ENCODE measurements around the gene SEPSECS.

The SEPSECS gene

DNA sequence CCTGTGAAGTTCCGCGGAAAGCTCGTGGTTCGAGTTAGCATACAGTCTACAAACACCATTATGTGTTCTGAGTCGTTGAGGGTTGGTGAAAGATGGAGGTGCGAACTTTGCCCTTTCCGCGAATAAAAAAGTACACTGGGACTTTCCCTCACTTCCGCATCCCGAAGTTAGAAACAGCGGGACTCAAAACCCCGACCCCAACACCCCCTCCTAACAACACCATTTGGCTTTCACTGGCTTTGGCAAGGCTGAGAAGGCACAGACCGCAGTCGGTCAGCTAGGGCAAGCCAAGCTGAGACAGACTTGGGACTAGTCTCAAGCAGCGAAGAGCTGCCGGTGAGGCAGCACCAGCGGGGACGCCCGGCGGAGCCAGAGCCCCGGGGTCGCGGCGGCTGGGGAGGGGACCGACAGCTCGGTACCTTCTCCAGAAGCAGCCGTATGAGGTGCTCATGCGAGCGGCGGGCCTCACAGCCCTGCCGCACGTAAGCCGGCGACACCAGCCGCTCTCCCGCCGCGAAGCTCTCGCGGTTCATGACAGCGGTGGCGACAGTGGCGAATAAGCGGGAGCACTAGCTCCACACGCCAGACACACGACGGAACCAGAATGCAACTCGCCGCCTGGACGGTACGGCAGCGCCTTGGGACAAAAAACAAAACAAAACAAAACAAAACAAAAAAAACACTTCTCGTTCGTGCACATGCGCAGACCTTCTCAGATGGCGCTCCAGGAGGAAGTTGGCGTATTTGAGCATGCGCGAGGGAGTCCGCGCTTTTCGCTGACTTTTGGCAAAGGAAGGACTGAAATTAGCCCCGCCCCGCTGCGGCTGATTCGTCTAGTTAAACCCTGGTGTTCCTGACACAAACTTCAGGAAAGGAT, at the start of gene SEPSECS:
TSS of gene SEPSECS (minus strand) at position 613 of the 877 bp plus-strand sequence. CDS start at position 533, 80 bp downstream.
- peak; percentile 98 for DNase-seq

- DNase-seq: no peak
Observed at GRCh38 chr4:25209702-25210101, 49.5 kb upstream of the SEPSECS start.

DNA sequence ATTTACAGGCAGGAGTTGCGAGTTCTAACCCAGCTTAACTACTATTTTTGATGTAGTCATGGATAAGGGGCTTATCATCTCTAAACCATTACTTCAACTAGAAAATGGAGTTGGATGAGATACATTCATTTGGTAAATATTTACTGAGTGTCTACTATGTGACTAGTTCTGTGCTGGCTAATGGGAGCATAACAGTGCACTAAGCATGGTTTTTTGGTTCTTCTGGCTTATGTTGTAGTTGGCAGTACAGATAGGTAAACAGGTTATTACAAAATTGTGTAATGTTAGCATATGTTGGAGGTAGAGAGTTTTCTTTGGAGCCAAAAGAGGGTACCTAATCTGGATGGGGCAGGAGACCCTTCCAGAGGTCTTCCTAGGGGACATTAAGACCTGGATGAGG, 47.7 kb upstream of the SEPSECS start:
- DNase-seq: no peak

DNA sequence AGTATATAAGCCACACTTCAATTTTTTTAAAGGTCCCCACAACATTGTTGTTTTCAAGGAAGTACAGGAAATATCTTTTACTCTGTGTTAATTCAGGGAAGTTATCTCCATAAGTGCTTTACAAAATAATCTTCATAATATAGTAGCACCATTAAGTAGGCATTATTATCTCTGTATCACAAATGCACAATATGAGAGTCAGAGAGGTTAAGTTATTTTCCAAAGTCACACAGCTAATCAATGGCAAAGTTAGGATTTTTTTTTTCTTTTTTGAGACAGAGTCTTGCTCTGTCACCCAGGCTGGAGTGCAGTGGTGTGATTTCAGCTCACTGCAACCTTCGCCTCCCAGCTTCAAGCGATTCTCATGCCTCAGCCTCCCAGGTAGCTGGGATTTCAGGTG, 38.5 kb upstream of the SEPSECS start:
- DNase-seq: no peak

DNA sequence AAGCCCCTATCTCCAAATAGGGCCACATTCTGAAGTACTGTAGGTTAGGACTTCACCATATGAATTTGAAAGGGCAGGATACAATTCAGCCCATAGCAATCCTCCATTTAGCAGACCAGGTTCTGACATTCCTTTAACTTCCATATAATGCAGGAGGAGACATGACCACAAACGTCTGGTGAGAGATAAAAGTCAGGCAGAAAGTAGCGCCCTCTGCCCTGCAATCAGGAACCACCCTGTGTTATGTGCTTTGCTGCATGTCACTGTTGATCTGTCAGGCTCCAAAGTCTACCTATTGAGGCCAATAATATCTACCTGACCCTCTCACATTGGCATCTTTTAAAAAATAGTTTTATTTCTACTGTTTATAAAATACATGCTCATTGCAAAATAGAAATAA, 30.2 kb upstream of the SEPSECS start:
- no peak for DNase-seq

GRCh38 chr4:25184056-25184455, 23.8 kb upstream of the SEPSECS start:
- no peak for DNase-seq

GRCh38 chr4:25182937-25183336, 22.7 kb upstream of the SEPSECS start:
- no peak for DNase-seq

GRCh38 chr4:25180524-25181131, 20.4 kb upstream of the SEPSECS start:
- peak; percentile 55 for DNase-seq

GRCh38 chr4:25178838-25179261, 18.6 kb upstream of the SEPSECS start:
- DNase-seq: no peak

DNA sequence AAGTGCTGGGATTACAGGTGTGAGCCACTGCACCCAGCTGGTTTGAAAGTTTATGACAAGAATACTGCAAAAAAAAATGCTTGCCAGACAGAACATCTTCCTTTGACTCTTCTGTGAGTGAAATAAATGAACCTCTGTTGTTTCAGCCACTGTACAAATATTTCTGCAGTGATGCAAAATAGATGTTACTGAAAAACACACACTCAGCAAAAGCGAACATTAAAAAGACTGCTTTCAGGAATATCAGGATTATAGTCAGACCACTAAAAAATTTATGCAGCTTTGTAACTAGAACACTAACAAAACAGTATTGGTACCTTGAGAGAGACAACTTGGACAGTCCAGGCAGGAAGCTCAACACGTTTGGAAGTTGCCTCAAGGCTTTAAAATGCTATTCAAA, 16.9 kb upstream of the SEPSECS start:
- DNase-seq: no peak

DNA sequence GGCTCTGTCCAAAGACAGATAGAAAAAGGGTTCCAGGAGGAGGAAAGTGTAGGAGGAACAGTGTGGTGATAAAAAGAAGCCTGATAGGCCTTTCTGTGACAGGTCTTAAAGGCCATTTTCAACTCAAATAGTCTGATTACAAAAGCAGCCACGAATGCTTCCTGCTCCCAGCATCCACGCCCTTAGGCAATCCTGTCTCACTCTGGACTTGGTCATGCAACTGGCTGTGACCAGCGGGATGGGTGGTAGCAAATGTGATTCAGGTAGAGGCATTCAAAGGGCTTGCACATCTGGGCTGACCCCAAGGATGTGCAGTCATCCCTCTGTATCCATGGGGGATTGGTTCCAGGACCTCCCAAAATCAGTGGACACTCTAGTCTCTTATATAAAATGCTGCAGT, 14.4 kb upstream of the SEPSECS start:
- peak; percentile 23 for DNase-seq

DNA sequence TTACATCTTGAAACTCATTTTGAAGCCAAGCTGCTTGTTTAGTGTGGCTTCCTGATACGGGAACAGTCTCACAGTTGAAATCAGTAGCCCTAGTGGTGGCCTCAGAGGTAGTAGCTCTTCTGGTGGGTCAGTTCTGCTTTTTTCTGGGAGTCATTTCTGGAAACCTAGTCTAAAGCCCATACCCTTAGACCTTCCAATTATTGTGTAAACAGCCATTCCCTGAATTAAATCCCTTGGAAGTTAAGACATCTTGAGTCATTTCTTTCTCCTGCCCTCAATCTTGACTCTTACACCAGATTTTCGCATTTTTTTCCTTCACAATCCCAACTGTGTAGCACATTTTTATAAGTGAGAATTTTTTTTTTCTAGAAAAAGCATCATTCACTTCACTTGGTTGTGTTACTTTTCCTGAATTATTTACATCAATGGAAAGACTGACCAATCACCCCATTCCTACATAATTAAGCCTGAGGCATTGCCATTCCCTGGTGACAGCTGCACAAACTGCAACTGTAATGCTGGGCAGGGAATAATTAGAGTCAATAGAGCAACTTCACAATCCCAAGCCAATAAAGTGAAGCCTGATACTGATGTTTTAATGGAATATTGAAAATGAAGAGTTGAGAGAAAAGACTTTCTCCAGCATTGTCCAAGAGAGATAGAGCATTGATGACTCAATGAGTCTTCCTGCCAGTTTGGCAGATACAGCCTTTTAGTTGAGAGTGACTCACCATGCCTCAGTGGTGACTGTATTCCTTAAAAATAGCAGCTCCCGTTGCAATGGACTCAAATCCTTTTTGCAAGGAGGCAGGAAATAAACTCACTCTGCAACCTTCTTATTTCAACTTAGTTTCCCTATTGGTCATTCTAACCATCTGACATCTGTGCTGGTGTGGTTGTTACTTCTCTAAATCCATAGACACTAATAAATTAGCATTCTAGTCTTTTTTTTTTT, 13.0 kb upstream of the SEPSECS start:
- DNase-seq: peak; percentile 98

GRCh38 chr4:25171201-25171865, 11.1 kb upstream of the SEPSECS start:
- no peak for DNase-seq

- no peak for DNase-seq
Observed at GRCh38 chr4:25169446-25169845, 9.2 kb upstream of the SEPSECS start.

- no peak for DNase-seq
Observed at GRCh38 chr4:25165916-25166315, 5.7 kb upstream of the SEPSECS start.

GRCh38 chr4:25163196-25163595, 2.9 kb upstream of the SEPSECS start:
- DNase-seq: peak; percentile 91

GRCh38 chr4:25162566-25162965, 2.3 kb upstream of the SEPSECS start:
- DNase-seq: no peak

GRCh38 chr4:25161593-25161950, 1.3 kb upstream of the SEPSECS start:
- DNase-seq: no peak

DNA sequence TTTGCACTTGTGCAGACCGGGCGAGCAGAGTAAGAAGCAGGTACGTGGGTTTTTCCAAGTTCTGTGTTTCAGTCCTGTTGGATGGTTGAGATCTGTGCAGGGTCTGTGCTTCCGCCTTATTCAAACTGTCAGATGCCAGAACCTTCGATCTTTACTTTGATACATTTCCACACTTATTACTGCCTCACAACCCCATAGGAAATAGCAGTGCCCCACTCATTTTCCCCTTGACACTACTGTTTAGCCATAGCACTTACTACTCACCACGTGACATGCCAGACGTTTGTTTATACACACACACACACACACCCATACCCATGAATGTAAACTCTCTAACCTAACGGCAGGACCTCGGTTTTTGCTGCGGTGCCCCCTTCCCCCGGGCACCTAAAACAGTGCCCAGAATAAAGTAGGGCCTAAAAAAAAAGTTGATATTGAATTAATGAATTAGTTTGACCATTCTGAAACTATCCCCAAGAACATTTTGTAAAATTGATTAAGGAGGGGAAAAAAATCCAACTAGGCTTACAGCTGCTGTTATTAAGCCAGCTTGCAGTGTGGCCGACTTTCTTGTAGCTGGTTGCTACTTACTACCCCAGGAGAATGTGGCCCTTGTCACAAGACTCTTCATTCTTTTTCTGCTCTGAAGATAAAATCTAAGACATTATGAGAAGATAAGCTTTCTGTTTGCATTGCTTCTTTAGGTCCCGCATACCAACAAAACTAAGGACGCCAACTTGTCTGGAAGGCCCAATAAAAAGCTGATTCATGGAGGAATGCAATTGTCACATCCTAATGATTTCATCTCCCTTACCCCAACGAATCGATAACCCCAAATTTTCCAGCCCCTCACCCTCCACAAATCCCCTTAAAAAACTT, 704 bp upstream of the SEPSECS start:
- no peak for DNase-seq

DNA sequence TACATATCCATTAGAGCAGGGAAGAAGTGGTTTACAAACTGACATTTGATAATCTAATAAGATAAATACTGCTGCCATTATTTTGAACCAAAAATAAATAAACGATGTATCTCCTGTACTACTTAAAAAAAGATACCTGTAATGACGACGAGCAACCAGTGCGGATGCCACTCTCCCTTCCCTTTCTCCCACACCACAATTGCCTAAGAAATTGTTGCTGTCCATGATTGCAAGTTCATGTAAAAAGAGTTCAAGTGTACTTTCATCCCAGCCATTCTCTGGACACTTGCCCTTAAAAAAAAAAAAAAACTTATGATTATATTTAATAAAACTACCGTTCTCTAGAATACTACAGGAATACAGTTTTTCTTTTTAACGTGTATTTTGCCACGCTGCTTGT, 1.4 kb downstream of the SEPSECS start:
- no peak for DNase-seq

DNA sequence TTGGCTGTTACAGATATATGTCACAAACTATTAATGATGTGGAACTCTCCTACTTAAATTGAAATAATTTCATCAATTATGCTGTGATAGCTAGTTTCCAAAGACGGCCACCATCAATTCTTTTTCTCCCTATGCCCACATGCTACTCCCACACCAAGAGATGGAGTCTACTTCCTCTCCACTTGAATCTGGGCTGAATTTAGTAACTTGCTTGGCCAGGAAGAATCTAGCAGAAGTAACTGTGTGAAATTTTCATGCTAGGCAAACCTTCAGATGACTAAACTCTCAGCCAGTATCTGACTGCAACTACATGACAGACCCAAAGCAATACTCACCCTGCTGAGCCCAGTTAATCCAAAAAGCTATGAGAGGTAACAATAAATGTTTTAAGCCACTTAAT, 3.2 kb downstream of the SEPSECS start:
- DNase-seq: peak; percentile 61

GRCh38 chr4:25155947-25156346, 4.3 kb downstream of the SEPSECS start:
- peak; percentile 33 for DNase-seq
